IPS-20b (cell line): Measurements from ENCODE around the gene DYSF.

Experiments used
- H3K27ac ChIP-seq: one replicate; pipeline ENCODE4 v1.5.1; 2013; ENCODE audit warnings: low read length
- H3K27me3 ChIP-seq: 2 replicates; pipeline ENCODE4 v1.6.1; 2013; ENCODE audit warnings: mild to moderate bottlenecking, low read length, inconsistent platforms; ENCODE audit not compliant: insufficient read depth
- H3K36me3 ChIP-seq: 2 replicates; pipeline ENCODE4 v1.6.1; 2013; ENCODE audit warnings: low read depth, mild to moderate bottlenecking, inconsistent platforms, low read length, moderate library complexity; ENCODE audit not compliant: insufficient read depth
- H3K4me1 ChIP-seq: 2 replicates; pipeline ENCODE4 v1.6.1; 2013; ENCODE audit warnings: mild to moderate bottlenecking, control low read depth, inconsistent platforms, low read length, moderate library complexity; ENCODE audit not compliant: insufficient read depth
- H3K4me3 ChIP-seq: 2 replicates; pipeline ENCODE4 v1.5.1; 2013; ENCODE audit warnings: mild to moderate bottlenecking, low read length, inconsistent platforms
- H3K9ac ChIP-seq: 2 replicates; pipeline ENCODE4 v1.6.1; 2013; ENCODE audit warnings: low read depth, mild to moderate bottlenecking, inconsistent platforms, low read length, moderate library complexity
- H3K9me3 ChIP-seq: 2 replicates; pipeline ENCODE4 v1.6.1; 2013; ENCODE audit warnings: mild to moderate bottlenecking, low read depth, low read length, inconsistent platforms; ENCODE audit not compliant: insufficient read depth

Gene DYSF

DNA sequence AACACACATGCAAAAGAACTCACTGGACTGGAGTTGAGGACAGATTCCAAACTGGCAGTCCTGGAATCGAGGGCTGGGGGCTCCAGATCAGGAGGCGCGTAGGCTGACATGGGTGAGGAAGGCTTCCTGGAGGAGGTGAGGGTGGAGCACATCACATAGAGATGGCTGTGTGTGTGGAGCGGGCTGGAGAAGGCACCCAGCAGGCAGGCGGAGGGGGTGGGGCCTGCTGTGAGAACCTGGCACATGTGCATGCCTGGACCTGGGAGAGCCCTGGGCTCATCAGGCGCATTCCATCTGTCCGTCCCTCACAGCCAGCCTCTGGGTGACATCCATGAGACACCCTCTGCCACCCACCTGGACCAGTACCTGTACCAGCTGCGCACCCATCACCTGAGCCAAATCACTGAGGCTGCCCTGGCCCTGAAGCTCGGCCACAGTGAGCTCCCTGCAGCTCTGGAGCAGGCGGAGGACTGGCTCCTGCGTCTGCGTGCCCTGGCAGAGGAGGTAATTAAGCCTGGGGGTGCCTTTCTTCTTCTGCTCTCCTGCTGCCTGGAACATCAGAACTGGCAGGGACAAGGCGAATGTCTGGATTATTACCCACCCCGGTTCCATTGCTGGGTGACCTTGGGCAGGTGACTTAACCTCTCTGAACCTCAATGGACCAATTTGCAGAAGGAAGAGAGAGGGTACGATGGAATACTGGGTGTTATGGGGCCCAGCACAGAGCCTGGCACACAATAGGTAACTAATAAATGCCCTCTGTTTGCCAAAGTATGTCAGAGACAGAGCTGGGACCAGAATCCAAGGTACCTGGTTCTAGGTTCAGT lies 108.3 kb downstream of the DYSF start:
- Histone ChIP-seq H3K9ac (no peak overlapping the region), H3K4me3 (no peak overlapping the region), H3K9me3 (no peaks in the 10 kb centered on the region), H3K27ac (no peak overlapping the region), H3K36me3 (no peaks in the 10 kb centered on the region), H3K4me1 (no peaks in the 10 kb centered on the region), H3K27me3 (no peaks in the 10 kb centered on the region)

DNA sequence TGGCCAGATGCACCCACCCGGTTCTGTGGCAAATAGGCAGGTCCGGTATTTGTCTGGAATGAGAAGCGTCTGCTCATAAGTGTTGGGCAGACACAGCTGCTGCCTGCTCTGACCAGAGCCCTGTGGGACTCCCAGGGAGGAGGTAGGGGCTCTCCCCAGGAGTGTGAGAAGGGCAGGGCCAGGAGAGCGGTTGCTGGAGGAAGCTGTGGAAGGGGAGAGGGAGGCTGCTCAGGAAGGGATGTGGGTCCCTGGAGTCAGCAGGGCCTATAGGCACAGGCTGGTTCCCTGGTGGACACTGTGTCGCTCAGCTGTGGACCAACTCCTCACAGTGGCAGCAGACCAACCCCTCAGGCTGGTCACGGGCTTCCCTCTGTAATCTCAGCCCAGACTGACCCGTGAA lies 109.2 kb downstream of the DYSF start:
- Histone ChIP-seq H3K4me1 (no peaks in the 10 kb centered on the region), H3K9me3 (no peaks in the 10 kb centered on the region), H3K4me3 (no peak overlapping the region), H3K27ac (no peak overlapping the region), H3K9ac (no peak overlapping the region), H3K27me3 (no peaks in the 10 kb centered on the region), H3K36me3 (no peaks in the 10 kb centered on the region)

DNA sequence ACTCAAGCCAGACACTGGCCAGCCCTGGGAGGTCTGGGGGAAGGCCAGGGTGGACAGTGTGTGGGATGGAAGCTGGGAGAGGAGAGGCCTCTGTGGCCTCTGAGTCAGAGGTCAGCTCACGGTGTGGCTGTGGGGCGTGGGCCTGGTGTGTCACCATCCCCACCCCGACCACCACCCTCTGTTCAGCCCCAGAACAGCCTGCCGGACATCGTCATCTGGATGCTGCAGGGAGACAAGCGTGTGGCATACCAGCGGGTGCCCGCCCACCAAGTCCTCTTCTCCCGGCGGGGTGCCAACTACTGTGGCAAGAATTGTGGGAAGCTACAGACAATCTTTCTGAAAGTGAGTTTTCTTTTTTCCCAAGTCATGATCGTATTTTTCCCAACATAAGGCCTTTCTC lies 110.5 kb downstream of the DYSF start:
- Histone ChIP-seq H3K9ac (no peak overlapping the region), H3K9me3 (no peaks in the 10 kb centered on the region), H3K27ac (no peak overlapping the region), H3K27me3 (no peaks in the 10 kb centered on the region), H3K36me3 (no peaks in the 10 kb centered on the region), H3K4me1 (no peaks in the 10 kb centered on the region), H3K4me3 (no peak overlapping the region)

DNA sequence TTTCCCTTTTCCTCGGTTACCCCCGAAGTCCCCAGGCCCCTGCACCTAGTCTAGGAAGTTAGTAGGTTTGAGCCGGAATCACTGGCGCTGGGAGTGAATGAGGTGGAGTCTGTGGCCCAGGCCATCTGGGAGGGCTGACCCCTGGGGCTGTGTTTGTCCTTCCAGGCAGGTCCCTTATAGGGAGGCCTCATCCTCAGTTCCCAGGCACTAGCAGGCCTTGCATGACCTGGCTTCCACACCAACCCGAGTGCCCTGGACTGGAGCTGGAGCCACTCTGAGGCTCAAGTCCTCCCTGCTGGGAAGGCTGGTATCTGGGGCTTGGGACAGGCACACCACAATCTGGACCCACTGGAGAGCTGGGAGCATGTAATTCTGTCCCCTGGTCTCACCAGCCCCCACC lies 111.0 kb downstream of the DYSF start:
- H3K4me3 ChIP-seq = no peak overlapping the region
- no peaks in the 10 kb centered on the region for H3K36me3 ChIP-seq
- H3K9me3 ChIP-seq = no peaks in the 10 kb centered on the region
- H3K9ac ChIP-seq = no peak overlapping the region
- H3K27me3 ChIP-seq = no peaks in the 10 kb centered on the region
- no peak overlapping the region for H3K27ac ChIP-seq
- H3K4me1 ChIP-seq = no peaks in the 10 kb centered on the region

DNA sequence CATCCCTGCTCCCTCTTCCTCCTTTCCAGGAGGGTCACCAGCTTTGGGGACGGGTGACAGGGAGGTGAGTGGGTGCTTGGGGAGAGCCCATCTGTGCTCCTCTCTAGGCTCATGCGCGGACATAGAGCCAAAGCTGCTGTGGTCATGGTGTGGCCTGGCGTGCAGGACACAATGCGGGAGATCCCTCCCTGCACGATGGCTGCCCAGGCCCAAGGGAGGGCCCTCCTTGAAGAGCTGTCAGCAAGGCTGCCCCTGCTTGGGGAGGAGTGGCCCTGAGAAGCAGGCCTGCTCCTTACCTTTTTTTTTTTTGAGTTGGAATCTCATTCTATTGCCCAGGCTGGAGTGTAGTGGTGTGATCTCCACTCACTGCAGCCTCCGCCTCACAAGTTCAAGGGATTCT lies 111.4 kb downstream of the DYSF start:
- Histone ChIP-seq H3K4me1 (no peaks in the 10 kb centered on the region), H3K27ac (no peak overlapping the region), H3K27me3 (no peaks in the 10 kb centered on the region), H3K9me3 (no peaks in the 10 kb centered on the region), H3K36me3 (no peaks in the 10 kb centered on the region), H3K4me3 (no peak overlapping the region), H3K9ac (no peak overlapping the region)

DNA sequence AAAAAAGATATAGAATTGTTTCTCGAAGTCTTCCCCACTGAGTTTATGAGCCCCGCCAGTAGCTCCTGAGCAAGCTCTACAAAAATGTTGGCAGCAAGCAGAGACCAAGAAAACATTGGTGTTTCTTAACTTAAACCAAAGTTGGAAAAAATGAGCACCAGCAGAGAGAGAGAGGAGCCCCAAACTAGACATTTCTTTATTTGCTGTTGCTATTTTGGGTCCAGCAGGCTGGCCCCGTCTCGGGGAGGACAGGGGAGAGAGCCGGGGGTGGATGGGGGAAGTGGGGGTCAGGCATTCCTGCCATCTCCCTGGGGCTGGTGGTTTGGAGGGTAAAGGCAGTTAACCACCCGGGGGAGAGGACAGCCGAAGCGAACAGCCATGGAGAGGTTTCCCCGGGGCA lies 113.0 kb downstream of the DYSF start:
- Histone ChIP-seq H3K36me3 (peaks cover 12% of the 10 kb centered on the region; the same call in 1 of the 2 replicates), H3K9me3 (peaks cover 11% of the 10 kb centered on the region), H3K9ac (no peak overlapping the region), H3K27ac (no peak overlapping the region), H3K27me3 (no peaks in the 10 kb centered on the region), H3K4me1 (no peaks in the 10 kb centered on the region), H3K4me3 (no peak overlapping the region)

DNA sequence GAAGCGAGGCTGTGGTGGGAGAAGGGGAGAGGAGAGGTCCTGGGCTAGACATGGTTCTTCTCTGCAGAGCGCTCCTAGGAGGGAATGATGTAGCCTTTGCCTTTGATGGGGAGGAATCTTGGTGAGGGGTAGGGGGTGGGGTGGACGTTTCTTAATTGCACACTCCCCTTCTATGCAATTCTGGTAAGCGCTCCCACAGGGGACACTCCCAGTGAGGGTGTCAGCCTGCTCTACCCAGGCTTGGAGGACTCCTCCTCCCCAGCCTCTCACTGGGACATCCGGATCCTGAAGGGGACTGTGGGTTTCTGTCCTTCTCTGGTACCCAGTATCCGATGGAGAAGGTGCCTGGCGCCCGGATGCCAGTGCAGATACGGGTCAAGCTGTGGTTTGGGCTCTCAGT lies 114.3 kb downstream of the DYSF start:
- Histone ChIP-seq H3K9ac (no peak overlapping the region), H3K27me3 (no peaks in the 10 kb centered on the region), H3K4me1 (no peaks in the 10 kb centered on the region), H3K9me3 (peaks cover 13% of the 10 kb centered on the region), H3K27ac (no peak overlapping the region), H3K4me3 (no peak overlapping the region), H3K36me3 (peaks cover 24% of the 10 kb centered on the region)

DNA sequence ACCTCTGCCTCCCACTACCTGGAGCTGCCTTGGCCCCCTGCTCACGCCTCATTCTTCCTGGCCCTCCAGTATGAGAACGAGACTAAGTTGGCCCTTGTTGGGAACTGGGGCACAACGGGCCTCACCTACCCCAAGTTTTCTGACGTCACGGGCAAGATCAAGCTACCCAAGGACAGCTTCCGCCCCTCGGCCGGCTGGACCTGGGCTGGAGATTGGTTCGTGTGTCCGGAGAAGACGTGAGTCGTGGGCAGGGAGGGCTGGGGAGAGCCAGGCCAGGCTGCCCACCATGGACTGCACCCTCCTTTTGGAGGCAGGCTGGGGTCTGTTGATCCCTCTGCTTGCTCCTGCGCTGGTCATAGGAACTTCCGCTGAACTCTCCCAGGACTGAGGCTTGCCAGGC lies 114.7 kb downstream of the DYSF start:
- Histone ChIP-seq H3K27me3 (no peaks in the 10 kb centered on the region), H3K27ac (no peak overlapping the region), H3K9ac (no peak overlapping the region), H3K4me1 (no peaks in the 10 kb centered on the region), H3K36me3 (peaks cover 26% of the 10 kb centered on the region), H3K4me3 (no peak overlapping the region), H3K9me3 (peaks cover 13% of the 10 kb centered on the region)

DNA sequence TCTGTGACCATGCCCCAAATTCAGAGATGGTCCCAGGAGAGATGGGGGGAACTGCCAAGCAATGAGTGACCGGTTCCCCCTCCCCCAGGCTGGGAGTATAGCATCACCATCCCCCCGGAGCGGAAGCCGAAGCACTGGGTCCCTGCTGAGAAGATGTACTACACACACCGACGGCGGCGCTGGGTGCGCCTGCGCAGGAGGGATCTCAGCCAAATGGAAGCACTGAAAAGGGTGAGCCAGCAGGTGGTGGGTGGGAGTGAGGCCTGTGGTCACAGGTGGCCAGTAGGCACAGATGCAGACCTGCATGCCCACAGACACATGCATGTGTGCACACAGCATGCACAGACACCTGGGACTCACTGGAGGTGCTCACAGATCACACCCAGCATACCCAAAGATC lies 117.2 kb downstream of the DYSF start:
- Histone ChIP-seq H3K27me3 (no peaks in the 10 kb centered on the region), H3K4me1 (no peaks in the 10 kb centered on the region), H3K27ac (no peak overlapping the region), H3K9me3 (peaks cover 13% of the 10 kb centered on the region), H3K4me3 (no peak overlapping the region), H3K9ac (no peak overlapping the region), H3K36me3 (peaks cover 26% of the 10 kb centered on the region)

DNA sequence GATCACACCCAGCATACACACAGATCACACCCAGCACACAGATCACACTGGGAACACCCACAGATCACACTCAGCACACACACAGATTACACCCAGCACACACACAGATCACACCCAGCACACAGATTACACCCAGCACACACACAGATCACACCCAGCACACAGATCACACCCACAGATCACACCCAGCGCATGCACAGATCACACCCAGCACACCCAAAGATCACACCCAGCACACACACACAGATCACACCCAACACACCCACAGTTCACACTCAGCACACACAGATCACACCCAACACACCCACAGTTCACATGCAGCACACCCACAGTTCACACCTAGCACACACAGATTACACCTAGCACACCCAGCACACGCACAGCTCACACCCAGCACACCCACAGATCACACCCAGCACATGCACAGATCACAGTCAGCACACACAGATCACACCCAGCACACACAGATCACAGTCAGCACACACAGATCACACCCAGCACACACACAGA lies 117.6 kb downstream of the DYSF start:
- no peaks in the 10 kb centered on the region for H3K4me1 ChIP-seq
- H3K9ac ChIP-seq = no peak overlapping the region
- H3K27me3 ChIP-seq = no peaks in the 10 kb centered on the region
- peaks cover 26% of the 10 kb centered on the region for H3K36me3 ChIP-seq
- peaks cover 13% of the 10 kb centered on the region for H3K9me3 ChIP-seq
- H3K27ac ChIP-seq = no peak overlapping the region
- no peak overlapping the region for H3K4me3 ChIP-seq

DNA sequence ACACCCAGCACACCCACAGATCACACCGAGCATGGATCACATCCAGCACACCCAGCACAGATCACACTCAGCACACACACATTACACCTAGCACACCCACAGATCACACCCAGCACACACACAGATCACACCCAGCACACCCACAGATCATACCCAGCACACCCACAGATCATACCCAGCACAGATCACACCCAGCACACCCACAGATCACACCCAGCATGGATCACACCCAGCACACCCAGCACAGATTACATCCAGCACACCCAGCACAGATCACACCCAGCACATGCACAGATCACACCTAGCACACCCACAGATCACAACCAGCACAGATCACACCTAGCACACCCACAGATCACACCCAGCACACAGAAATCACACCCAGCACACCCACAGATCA lies 118.6 kb downstream of the DYSF start:
- Histone ChIP-seq H3K36me3 (peaks cover 26% of the 10 kb centered on the region), H3K9ac (no peak overlapping the region), H3K27me3 (no peaks in the 10 kb centered on the region), H3K4me3 (no peak overlapping the region), H3K4me1 (no peaks in the 10 kb centered on the region), H3K9me3 (peaks cover 13% of the 10 kb centered on the region), H3K27ac (no peak overlapping the region)

DNA sequence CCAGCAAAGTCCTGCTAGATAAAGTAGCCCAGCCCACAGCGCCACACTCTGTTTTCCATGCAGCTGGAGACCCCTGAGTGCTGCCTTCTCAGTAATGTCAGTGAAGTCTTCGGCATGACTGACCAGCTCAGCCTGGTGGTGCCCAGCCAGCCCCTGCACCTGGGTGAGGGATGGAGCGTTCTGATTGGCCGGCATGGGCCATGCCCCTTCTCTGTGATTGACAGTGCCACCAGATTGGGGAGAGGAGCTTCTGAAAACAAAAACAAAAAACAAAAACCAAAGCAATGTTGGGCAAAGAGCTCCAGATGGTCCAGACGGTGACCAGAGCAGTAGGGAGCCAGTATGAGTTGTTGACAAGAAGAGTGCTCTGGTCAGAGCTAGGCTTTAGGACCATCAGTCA lies 122.6 kb downstream of the DYSF start:
- Histone ChIP-seq H3K9ac (no peak overlapping the region), H3K36me3 (peaks cover 19% of the 10 kb centered on the region), H3K4me3 (no peak overlapping the region), H3K9me3 (peaks cover 6% of the 10 kb centered on the region), H3K27ac (no peak overlapping the region), H3K4me1 (no peaks in the 10 kb centered on the region), H3K27me3 (no peaks in the 10 kb centered on the region)
